Colonic mucosa (tissue), 4 donors: ENCODE results near the gene TNNI3. TPM values are rescaled to one million over a fixed set of nuclear protein-coding genes. Genes with fewer than 3 reads are reported as not detected.
A peak's percentile ranks its signal among the peaks of the same experiment; 100 is the strongest.
"Not testable (repeated sequence)": the region's sequence is repeated elsewhere in the genome, so short reads cannot be mapped to it uniquely, and the experiment has no call there.

Experiments
- DNase-seq: peaks from one replicate; pipeline ENCODE4 v3.0.0-alpha.2; 2020
- H3K27ac ChIP-seq: fragments of 200-600 bp; one replicate; pipeline ENCODE4 v1.8.0; 2021
- H3K27me3 ChIP-seq: fragments of 200-600 bp; one replicate; pipeline ENCODE4 v1.8.0; 2021
- H3K36me3 ChIP-seq: fragments of 200-600 bp; one replicate; pipeline ENCODE4 v1.8.0; 2021
- H3K4me1 ChIP-seq: fragments of 200-600 bp; one replicate; pipeline ENCODE4 v1.8.0; 2021; ENCODE audit warnings: mild to moderate bottlenecking
- H3K4me3 ChIP-seq: fragments of 200-600 bp; one replicate; pipeline ENCODE4 v1.8.0; 2021
- H3K9ac ChIP-seq, 2 donors: one replicate each; pipeline ENCODE4 v1.7.0; 2013; ENCODE audit warnings: control low read depth in 2 of 2, low read depth in 2 of 2, low read length in 2 of 2
- H3K9me3 ChIP-seq: fragments of 200-600 bp; one replicate; pipeline ENCODE4 v1.8.0; 2021
- intact Hi-C: fragments of 100-400 bp; cut with DNase I; formaldehyde crosslinking; loops from one replicate; pipeline ENCODE4 v1.14.1; 2022
- total RNA-seq, 2 donors: library from RNA; stranded (reverse); fragmentation: NEBNext Ultra II Directional in 1 of 2; extraction: Animal tissue kit (Norgen Biotek cat#: 25700) in 1 of 2; gene quantifications; one replicate each; pipeline ENCODE4 v1.2.1, GENCODE V29; 2021
- TF ChIP-seq, protein P1 (sequence below): fragments of 200-600 bp; IDR thresholded peaks from one replicate; pipeline ENCODE4 v1.8.0; 2022; ENCODE audit warnings: antibody characterized with exemption, mild to moderate bottlenecking
- donor health status: healthy.
- donor health status: DM: no; HTN: no; CAD: no.
- donor health status: DM: no; HTN: no; CAD: no.

Gene TNNI3
- total RNA-seq, 2 donors from 2014 or later: 0.64 to 1.2 TPM

GRCh38 chr19:55160128-55160985 is 2.8 kb upstream of the TNNI3 start:
- H3K27ac ChIP-seq: no peak overlapping the region
- H3K9ac ChIP-seq: no peak overlapping the region
- peaks cover 21% of the 10 kb centered on the region for H3K27me3 ChIP-seq
- no peaks in the 10 kb centered on the region for H3K9me3 ChIP-seq
- intact Hi-C loops: no loop called here
- no peaks in the 10 kb centered on the region for H3K4me1 ChIP-seq
- TF ChIP-seq, protein P1, sequence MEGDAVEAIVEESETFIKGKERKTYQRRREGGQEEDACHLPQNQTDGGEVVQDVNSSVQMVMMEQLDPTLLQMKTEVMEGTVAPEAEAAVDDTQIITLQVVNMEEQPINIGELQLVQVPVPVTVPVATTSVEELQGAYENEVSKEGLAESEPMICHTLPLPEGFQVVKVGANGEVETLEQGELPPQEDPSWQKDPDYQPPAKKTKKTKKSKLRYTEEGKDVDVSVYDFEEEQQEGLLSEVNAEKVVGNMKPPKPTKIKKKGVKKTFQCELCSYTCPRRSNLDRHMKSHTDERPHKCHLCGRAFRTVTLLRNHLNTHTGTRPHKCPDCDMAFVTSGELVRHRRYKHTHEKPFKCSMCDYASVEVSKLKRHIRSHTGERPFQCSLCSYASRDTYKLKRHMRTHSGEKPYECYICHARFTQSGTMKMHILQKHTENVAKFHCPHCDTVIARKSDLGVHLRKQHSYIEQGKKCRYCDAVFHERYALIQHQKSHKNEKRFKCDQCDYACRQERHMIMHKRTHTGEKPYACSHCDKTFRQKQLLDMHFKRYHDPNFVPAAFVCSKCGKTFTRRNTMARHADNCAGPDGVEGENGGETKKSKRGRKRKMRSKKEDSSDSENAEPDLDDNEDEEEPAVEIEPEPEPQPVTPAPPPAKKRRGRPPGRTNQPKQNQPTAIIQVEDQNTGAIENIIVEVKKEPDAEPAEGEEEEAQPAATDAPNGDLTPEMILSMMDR: peak; percentile 85
- no peaks in the 10 kb centered on the region for H3K36me3 ChIP-seq
- DNase-seq: peak; percentile 92
- H3K4me3 ChIP-seq: no peak overlapping the region

- intact Hi-C loops: no loop called here
- Histone ChIP-seq H3K27ac (no peak overlapping the region), H3K4me1 (no peaks in the 10 kb centered on the region), H3K4me3 (no peak overlapping the region), H3K27me3 (peaks cover 21% of the 10 kb centered on the region), H3K36me3 (no peaks in the 10 kb centered on the region), H3K9me3 (no peaks in the 10 kb centered on the region), H3K9ac (no peak overlapping the region)
- TF ChIP-seq, protein P1: no peak
- DNase-seq: no peak
Observed at GRCh38 chr19:55158848-55159749, 1.6 kb upstream of the TNNI3 start.

DNA sequence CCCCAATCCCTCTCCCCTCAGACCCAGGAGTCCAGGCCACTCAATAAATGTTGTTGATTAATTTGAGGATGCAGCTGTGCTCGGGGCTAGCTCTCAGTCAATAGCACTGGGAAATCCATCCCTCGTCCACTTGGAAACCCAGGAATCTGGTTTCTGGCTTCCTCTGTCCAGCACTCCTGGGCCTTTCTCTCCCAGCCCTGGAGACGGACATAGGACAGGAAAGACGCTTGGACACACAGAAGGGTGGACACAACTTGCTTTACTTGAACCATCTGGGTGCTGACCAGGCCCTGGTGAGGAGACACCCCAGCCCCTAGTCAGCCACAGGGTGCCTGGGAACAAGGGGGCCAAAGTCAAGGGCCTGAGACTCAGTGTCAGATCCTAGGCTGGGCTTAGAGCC is 891 bp upstream of the TNNI3 start:
- intact Hi-C loops: no loop called here
- H3K9ac ChIP-seq: no peak overlapping the region

GRCh38 chr19:55156202-55157063 is 1.1 kb downstream of the TNNI3 start:
- no peaks in the 10 kb centered on the region for H3K36me3 ChIP-seq
- H3K27ac ChIP-seq: no peak overlapping the region
- H3K27me3 ChIP-seq: peaks cover 13% of the 10 kb centered on the region
- peak overlapping the region; percentile 15 for H3K4me3 ChIP-seq
- H3K4me1 ChIP-seq: no peaks in the 10 kb centered on the region
- peak; percentile 91 for DNase-seq
- H3K9ac ChIP-seq: peak overlapping the region in 1 of 2 donors; percentile 5
- H3K9me3 ChIP-seq: no peaks in the 10 kb centered on the region
- intact Hi-C loops: no loop called here
- TF ChIP-seq, protein P1: no peak

More for the DNA sequence above, 891 bp upstream of the TNNI3 start:
- H3K36me3 ChIP-seq: no peaks in the 10 kb centered on the region
- peaks cover 21% of the 10 kb centered on the region for H3K27me3 ChIP-seq
- H3K27ac ChIP-seq: no peak overlapping the region
- H3K4me1 ChIP-seq: no peaks in the 10 kb centered on the region
- H3K4me3 ChIP-seq: no peak overlapping the region
- no peak for DNase-seq
- no peaks in the 10 kb centered on the region for H3K9me3 ChIP-seq
- TF ChIP-seq, protein P1: no peak

DNA sequence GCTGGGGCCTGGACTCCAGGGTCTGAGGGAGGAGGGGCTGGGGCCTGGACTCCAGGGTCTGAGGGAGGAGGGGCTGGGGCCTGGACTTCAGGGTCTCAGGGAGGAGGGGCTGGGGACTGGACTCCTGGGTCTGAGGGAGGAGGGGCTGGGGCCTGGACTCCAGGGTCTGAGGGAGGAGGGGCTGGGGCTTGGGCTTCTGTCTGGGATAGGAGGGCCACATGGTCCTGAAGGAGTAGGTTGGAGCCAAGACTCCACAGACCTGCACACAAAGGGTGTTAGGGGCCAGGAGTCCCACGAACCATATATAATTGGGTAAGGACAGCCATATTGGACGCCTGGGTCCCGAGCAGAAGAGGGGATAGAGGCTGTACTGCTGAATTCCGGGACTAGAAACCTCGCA is 1.7 kb downstream of the TNNI3 start:
- intact Hi-C loops: not testable (repeated sequence)
- Histone ChIP-seq H3K27me3 (peaks cover 11% of the 10 kb centered on the region), H3K4me3 (peak overlapping the region; percentile 15)

More for the DNA sequence above, 1.7 kb downstream of the TNNI3 start:
- DNase-seq, H3K4me1 ChIP-seq, H3K27ac ChIP-seq, H3K9ac ChIP-seq, H3K36me3 ChIP-seq, H3K9me3 ChIP-seq: not testable (repeated sequence)
